ENCODE results near the gene ALG2. TPM values are rescaled to one million over a fixed set of nuclear protein-coding genes. Genes with fewer than 3 reads are reported as not detected.

Gene ALG2
- total and polyA plus RNA-seq, 2 of the 13 experiments (the other 11 are each of a cell fraction or from before 2014, with no cell fraction given), result 46.2 to 49.0 TPM

DNA sequence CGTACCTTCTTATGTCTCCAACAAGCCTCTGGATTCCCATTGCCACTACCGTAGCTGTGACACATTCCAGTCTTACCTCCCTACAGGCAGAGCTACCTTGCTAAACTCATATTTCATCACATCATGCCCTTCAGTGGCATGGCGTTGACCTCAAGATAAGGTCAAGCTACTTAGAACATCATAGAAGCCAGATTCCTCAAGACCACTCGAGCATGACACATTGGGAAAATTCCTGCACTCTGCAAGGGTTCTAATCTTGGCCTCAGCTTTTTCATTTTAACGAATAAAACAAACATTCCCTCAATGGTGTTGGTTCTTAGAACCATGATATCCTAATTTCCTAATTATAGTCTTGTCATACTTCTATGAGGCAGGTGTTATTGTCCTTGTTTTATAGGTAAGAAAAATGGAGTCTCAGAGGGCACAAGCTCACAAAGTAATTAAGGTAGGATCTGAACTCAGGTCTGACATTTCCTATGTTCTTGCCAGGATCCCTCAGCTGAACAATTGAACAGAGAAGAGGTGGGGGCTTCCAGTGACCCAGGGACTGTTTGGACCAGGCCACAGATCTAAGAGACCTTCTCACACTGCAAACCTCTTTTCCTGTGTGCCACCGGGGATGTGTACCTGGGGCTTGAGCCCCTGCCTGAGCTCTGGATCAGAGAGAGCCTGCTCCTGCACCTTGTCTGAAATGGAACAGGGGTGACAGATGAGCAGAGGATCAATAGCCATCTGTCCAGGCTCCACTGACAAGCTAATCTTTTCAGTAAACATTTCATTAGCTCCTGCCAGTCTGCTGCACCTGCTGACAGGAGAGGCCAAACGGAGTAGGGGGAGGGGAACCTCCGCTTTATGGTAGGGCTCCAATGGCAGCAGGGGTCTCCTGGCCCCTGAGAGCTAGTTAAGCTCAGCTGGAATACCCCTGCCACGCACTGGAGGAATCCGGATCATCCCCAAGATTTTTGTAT is 49.3 kb downstream of the ALG2 start (continued):
- no peak for TF ChIP-seq SRSF4 (IDR thresholded peaks at IDR 0.05; ENCODE audit: low read depth, low read length, poor library complexity, severe bottlenecking)
- TF ChIP-seq MED8 (CRISPR knock-in tag; IDR thresholded peaks at IDR 0.05; ENCODE audit: insufficient replicate concordance), result no peak
- TF ChIP-seq KLF6 (CRISPR knock-in tag; IDR thresholded peaks at IDR 0.05), result no peak
- no peak for TF ChIP-seq GABPA (IDR thresholded peaks at IDR 0.05; ENCODE audit: low read depth, low read length)
- TF ChIP-seq GABPA (CRISPR knock-in tag; IDR thresholded peaks at IDR 0.05; ENCODE audit: low read depth), result no peak
- TF ChIP-seq, protein P1, sequence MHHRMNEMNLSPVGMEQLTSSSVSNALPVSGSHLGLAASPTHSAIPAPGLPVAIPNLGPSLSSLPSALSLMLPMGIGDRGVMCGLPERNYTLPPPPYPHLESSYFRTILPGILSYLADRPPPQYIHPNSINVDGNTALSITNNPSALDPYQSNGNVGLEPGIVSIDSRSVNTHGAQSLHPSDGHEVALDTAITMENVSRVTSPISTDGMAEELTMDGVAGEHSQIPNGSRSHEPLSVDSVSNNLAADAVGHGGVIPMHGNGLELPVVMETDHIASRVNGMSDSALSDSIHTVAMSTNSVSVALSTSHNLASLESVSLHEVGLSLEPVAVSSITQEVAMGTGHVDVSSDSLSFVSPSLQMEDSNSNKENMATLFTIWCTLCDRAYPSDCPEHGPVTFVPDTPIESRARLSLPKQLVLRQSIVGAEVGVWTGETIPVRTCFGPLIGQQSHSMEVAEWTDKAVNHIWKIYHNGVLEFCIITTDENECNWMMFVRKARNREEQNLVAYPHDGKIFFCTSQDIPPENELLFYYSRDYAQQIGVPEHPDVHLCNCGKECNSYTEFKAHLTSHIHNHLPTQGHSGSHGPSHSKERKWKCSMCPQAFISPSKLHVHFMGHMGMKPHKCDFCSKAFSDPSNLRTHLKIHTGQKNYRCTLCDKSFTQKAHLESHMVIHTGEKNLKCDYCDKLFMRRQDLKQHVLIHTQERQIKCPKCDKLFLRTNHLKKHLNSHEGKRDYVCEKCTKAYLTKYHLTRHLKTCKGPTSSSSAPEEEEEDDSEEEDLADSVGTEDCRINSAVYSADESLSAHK (CRISPR knock-in tag; IDR thresholded peaks at IDR 0.05; ENCODE audit: borderline replicate concordance), result no peak
- TF ChIP-seq, protein P2, sequence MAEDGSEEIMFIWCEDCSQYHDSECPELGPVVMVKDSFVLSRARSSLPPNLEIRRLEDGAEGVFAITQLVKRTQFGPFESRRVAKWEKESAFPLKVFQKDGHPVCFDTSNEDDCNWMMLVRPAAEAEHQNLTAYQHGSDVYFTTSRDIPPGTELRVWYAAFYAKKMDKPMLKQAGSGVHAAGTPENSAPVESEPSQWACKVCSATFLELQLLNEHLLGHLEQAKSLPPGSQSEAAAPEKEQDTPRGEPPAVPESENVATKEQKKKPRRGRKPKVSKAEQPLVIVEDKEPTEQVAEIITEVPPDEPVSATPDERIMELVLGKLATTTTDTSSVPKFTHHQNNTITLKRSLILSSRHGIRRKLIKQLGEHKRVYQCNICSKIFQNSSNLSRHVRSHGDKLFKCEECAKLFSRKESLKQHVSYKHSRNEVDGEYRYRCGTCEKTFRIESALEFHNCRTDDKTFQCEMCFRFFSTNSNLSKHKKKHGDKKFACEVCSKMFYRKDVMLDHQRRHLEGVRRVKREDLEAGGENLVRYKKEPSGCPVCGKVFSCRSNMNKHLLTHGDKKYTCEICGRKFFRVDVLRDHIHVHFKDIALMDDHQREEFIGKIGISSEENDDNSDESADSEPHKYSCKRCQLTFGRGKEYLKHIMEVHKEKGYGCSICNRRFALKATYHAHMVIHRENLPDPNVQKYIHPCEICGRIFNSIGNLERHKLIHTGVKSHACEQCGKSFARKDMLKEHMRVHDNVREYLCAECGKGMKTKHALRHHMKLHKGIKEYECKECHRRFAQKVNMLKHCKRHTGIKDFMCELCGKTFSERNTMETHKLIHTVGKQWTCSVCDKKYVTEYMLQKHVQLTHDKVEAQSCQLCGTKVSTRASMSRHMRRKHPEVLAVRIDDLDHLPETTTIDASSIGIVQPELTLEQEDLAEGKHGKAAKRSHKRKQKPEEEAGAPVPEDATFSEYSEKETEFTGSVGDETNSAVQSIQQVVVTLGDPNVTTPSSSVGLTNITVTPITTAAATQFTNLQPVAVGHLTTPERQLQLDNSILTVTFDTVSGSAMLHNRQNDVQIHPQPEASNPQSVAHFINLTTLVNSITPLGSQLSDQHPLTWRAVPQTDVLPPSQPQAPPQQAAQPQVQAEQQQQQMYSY (CRISPR knock-in tag; IDR thresholded peaks at IDR 0.05), result no peak
- TF ChIP-seq ESRRA (CRISPR knock-in tag; IDR thresholded peaks at IDR 0.05; ENCODE audit: low read depth), result no peak
- no peak for TF ChIP-seq AGO1 (IDR thresholded peaks at IDR 0.05; ENCODE audit: low read depth, low read length, poor library complexity, severe bottlenecking)
- no peak for TF ChIP-seq TRIM24 (CRISPR knock-in tag; IDR thresholded peaks at IDR 0.05)
- TF ChIP-seq, protein P3, sequence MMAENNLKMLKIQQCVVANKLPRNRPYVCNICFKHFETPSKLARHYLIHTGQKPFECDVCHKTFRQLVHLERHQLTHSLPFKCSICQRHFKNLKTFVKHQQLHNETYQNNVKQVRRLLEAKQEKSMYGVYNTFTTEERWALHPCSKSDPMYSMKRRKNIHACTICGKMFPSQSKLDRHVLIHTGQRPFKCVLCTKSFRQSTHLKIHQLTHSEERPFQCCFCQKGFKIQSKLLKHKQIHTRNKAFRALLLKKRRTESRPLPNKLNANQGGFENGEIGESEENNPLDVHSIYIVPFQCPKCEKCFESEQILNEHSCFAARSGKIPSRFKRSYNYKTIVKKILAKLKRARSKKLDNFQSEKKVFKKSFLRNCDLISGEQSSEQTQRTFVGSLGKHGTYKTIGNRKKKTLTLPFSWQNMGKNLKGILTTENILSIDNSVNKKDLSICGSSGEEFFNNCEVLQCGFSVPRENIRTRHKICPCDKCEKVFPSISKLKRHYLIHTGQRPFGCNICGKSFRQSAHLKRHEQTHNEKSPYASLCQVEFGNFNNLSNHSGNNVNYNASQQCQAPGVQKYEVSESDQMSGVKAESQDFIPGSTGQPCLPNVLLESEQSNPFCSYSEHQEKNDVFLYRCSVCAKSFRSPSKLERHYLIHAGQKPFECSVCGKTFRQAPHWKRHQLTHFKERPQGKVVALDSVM (CRISPR knock-in tag; IDR thresholded peaks at IDR 0.05), result no peak
- TF ChIP-seq TBX3 (IDR thresholded peaks at IDR 0.05; ENCODE audit: borderline replicate concordance), result peak; percentile 51; the same call in 1 of the 2 replicates
- no peak for TF ChIP-seq PCBP2 (optimal IDR thresholded peaks at IDR 0.05; ENCODE audit: low read depth, low read length, poor library complexity, severe bottlenecking)
- TF ChIP-seq, protein P4, sequence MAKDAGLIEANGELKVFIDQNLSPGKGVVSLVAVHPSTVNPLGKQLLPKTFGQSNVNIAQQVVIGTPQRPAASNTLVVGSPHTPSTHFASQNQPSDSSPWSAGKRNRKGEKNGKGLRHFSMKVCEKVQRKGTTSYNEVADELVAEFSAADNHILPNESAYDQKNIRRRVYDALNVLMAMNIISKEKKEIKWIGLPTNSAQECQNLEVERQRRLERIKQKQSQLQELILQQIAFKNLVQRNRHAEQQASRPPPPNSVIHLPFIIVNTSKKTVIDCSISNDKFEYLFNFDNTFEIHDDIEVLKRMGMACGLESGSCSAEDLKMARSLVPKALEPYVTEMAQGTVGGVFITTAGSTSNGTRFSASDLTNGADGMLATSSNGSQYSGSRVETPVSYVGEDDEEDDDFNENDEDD (CRISPR knock-in tag; IDR thresholded peaks at IDR 0.05; ENCODE audit: borderline replicate concordance), result no peak
- TF ChIP-seq ZNF136 (CRISPR knock-in tag; IDR thresholded peaks at IDR 0.05; ENCODE audit: low read depth), result no peak
- TF ChIP-seq U2AF1 (optimal IDR thresholded peaks at IDR 0.05; ENCODE audit: low read depth, low read length), result no peak
- TF ChIP-seq ZNF747 (CRISPR knock-in tag; IDR thresholded peaks at IDR 0.05; ENCODE audit: borderline replicate concordance), result no peak
- TF ChIP-seq NR2F1 (CRISPR knock-in tag; IDR thresholded peaks at IDR 0.05), result 0 out of 4 replicates have a peak, but pooled peaks of 1 of the 2 experiments have one; percentile 25

All from HepG2 (cell line).